HCT116 (cell line): ENCODE data around the gene GRK1.

Experiments
- ATF3 ChIP-seq: IDR thresholded peaks from 2 replicates; pipeline ENCODE4 v1.6.1; 2012
- CTCF ChIP-seq, 3 experiments: fragments of 200-600 bp in 1 of 3; sonication (generic) in 1 of 3; IDR thresholded peaks in 2 of 3; conservative IDR thresholded peaks in 1 of 3; 2 replicates each; pipeline ENCODE4 v1.5.1; 2012 to 2017; ENCODE audit warnings: low read depth in 2 of 3, low read length in 2 of 3, antibody characterized with exemption in 1 of 3, borderline replicate concordance in 1 of 3, control low read depth in 1 of 3, mild to moderate bottlenecking in 1 of 3, mixed read lengths in 1 of 3, mixed run types in 1 of 3, moderate library complexity in 1 of 3; ENCODE audit not compliant: insufficient read depth in 1 of 3
- EZH2 ChIP-seq: fragments of 200-600 bp; sonication (generic); IDR thresholded peaks from 2 replicates; pipeline ENCODE4 v1.6.1; 2017; ENCODE audit warnings: antibody characterized with exemption, mixed run types
- EZH2phosphoT487 ChIP-seq: fragments of 200-600 bp; IDR thresholded peaks from 2 replicates; pipeline ENCODE4 v1.6.1; 2018; ENCODE audit warnings: antibody characterized with exemption, borderline replicate concordance
- JUND ChIP-seq: IDR thresholded peaks from 2 replicates; pipeline ENCODE4 v1.6.1; 2012
- POLR2A ChIP-seq: IDR thresholded peaks from 2 replicates; pipeline ENCODE4 v1.7.0; 2011; ENCODE audit warnings: borderline replicate concordance; ENCODE audit not compliant: insufficient read depth, insufficient read length; ENCODE audit errors: extremely low read depth
- POLR2AphosphoS5 ChIP-seq: IDR thresholded peaks from 2 replicates; pipeline ENCODE4 v1.6.1; 2011; ENCODE audit warnings: mild to moderate bottlenecking, low read depth, low read length, moderate library complexity
- REST ChIP-seq: IDR thresholded peaks from 2 replicates; pipeline ENCODE4 v1.6.1; 2012; ENCODE audit warnings: low read depth
- SP1 ChIP-seq: IDR thresholded peaks from 2 replicates; pipeline ENCODE4 v1.6.1; 2012; ENCODE audit warnings: low read depth
- TCF7L2 ChIP-seq: IDR thresholded peaks from 2 replicates; pipeline ENCODE4 v1.7.0; 2011; ENCODE audit warnings: borderline replicate concordance, inconsistent platforms; ENCODE audit not compliant: insufficient read depth, insufficient read length; ENCODE audit errors: extremely low read depth
- YY1 ChIP-seq: IDR thresholded peaks from 2 replicates; pipeline ENCODE4 v1.6.1; 2011; ENCODE audit warnings: low read length, low read depth, moderate library complexity, mild to moderate bottlenecking; ENCODE audit not compliant: insufficient replicate concordance; ENCODE audit errors: extremely low read depth
- ZFX ChIP-seq: fragments of 450-650 bp; IDR thresholded peaks from 2 replicates; pipeline ENCODE4 v1.6.1; 2017
- ZNF274 ChIP-seq: fragments of 200-500 bp; sonication (Bioruptor generic); IDR thresholded peaks from 2 replicates; pipeline ENCODE4 v1.6.1; 2014; ENCODE audit warnings: mild to moderate bottlenecking, low read depth, low read length, inconsistent platforms

GRCh38 chr13:113729187-113730019 lies 62.4 kb downstream of the GRK1 start:
- no peak for TF ChIP-seq CTCF (IDR thresholded peaks at IDR 0.05 in 2 of 3, conservative IDR thresholded peaks at IDR 0.05 in 1 of 3; ENCODE audit: borderline replicate concordance in 1 of 3, insufficient read depth in 1 of 3, low read depth in 2 of 3, low read length in 2 of 3)
- TF ChIP-seq SP1: no peak
- TF ChIP-seq POLR2AphosphoS5: no peak
- no peak for TF ChIP-seq YY1
- TF ChIP-seq EZH2phosphoT487: no peak
- no peak for TF ChIP-seq ZNF274
- no peak for TF ChIP-seq EZH2
- no peak for TF ChIP-seq TCF7L2
- no peak for TF ChIP-seq REST
- no peak for TF ChIP-seq ATF3
- TF ChIP-seq JUND: no peak
- TF ChIP-seq POLR2A: no peak
- TF ChIP-seq ZFX: no peak
